HFF-Myc (cell line): ENCODE data around the gene DOCK1.

Experiments used
- DNase-seq: peaks from one replicate; pipeline ENCODE4 v3.0.0-alpha.2; 2011; ENCODE audit warnings: low read depth; ENCODE audit errors: extremely low read depth
- H3K4me3 ChIP-seq: replicated peaks from 2 replicates; pipeline ENCODE4 v1.5.1; 2011; ENCODE audit warnings: low read depth, mild to moderate bottlenecking, control low read depth, low read length
- TF ChIP-seq, protein P1 (sequence below): IDR thresholded peaks from 2 replicates; pipeline ENCODE4 v1.5.1; 2012; ENCODE audit warnings: mild to moderate bottlenecking, low read depth, low read length, control low read depth; ENCODE audit errors: missing control alignments

DOCK1 gene

GRCh38 chr10:127344346-127344745, 439.1 kb downstream of the DOCK1 start:
- no peak for DNase-seq
- no peak overlapping the region for H3K4me3 ChIP-seq
- TF ChIP-seq, protein P1, sequence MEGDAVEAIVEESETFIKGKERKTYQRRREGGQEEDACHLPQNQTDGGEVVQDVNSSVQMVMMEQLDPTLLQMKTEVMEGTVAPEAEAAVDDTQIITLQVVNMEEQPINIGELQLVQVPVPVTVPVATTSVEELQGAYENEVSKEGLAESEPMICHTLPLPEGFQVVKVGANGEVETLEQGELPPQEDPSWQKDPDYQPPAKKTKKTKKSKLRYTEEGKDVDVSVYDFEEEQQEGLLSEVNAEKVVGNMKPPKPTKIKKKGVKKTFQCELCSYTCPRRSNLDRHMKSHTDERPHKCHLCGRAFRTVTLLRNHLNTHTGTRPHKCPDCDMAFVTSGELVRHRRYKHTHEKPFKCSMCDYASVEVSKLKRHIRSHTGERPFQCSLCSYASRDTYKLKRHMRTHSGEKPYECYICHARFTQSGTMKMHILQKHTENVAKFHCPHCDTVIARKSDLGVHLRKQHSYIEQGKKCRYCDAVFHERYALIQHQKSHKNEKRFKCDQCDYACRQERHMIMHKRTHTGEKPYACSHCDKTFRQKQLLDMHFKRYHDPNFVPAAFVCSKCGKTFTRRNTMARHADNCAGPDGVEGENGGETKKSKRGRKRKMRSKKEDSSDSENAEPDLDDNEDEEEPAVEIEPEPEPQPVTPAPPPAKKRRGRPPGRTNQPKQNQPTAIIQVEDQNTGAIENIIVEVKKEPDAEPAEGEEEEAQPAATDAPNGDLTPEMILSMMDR, result no peak

DNA sequence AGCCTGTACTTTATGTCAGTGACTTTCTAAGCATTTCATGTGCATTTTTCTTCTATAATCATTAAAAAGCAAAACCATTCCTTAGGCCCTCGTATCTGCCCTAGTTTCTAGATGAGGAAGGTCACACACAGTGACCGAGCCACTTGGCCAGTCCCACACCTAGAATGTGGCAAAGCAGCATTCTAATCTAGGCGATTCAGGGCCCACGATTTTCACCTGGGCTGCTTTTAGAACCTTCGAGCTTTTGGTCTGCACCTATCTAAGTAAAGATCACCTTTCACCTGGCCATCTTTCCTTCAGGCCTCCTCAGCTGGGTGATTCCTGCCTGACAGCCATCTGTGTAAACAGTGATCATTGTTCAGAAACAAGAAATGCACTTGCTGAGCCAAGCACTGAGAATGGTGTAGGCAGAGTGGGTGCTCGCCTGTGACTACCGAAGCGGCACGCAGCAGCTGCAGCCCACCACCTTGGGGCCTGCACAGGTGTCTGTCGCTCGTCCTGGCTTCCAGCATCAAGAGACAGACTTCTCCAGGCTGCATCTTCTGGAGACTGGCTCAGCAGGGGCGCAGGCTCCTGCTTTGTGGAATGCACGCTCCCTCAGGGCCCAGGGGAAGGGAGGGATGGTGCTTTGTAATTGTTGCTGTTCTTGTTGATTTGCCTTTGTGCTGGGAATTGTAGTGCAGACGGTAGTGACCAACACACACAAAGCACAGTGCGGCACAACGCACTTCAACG, 440.2 kb downstream of the DOCK1 start:
- DNase-seq, result no peak
- TF ChIP-seq, protein P1, result no peak
- no peak overlapping the region for H3K4me3 ChIP-seq

GRCh38 chr10:127346604-127347003, 441.4 kb downstream of the DOCK1 start:
- no peak overlapping the region for H3K4me3 ChIP-seq
- no peak for DNase-seq
- TF ChIP-seq, protein P1, result no peak

DNA sequence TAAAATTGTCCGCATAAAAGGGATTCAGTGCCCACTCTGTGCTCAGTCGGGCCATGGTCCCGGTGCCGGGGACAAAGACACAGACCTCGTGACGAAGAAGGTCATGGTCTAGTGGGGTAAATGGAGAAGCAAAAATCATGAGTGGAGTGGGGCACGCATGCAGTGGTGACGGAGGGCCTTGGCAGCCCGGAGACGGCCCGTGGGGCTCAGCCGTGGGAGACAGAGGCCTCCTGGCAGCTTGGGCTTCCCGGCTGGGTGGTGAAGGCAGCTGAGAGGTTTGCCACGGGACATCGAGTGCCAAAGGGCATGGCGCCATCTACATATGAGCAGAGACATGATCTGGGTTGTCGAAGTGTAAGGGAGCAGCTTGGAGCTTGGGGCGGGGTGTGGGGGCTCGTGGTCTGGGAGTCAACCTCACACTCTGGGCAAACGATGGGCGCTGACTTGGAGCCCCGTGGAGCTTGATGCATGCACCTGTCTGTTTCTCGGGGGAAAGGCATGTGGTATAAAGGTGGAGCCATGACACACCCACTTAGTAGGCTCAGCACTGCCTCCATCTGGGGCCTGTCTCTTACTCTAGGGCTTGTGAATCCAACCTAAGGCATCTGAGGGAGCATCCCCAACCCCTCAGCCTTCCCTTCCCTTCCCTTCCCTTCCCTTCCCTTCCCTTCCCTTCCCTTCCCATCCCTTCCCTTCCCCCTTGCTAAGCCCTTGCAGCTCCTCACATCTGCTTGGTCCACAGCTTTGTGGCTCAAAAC, 442.2 kb downstream of the DOCK1 start:
- no peak for DNase-seq
- TF ChIP-seq, protein P1, result no peak
- no peak overlapping the region for H3K4me3 ChIP-seq

DNA sequence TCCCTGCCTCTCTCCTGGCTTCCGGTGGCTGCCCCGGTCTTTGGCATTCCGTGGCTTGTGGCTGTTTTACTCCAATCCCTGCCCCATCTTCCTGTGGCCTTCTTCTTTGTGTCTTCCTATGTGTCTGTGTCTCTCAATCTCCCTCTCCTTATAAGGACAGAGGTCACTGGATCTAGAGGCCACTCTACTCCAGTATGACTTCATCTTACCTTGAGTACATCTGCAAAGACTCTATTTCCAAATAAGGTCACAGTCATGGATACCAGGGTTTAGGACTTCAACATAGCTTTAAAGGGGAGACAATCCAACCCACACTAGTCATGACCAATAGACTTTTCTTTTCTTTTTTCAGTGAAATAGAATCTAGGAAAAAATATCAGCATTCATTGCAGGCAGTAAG, 444.5 kb downstream of the DOCK1 start:
- TF ChIP-seq, protein P1, result no peak
- DNase-seq, result no peak
- H3K4me3 ChIP-seq, result no peak overlapping the region

- no peak overlapping the region for H3K4me3 ChIP-seq
- no peak for DNase-seq
- TF ChIP-seq, protein P1, result no peak
Observed at GRCh38 chr10:127351542-127351941, 446.3 kb downstream of the DOCK1 start.
